HG03571 (cell line): ENCODE data around the gene OSBPL3.

ENCODE experiments used
- ATAC-seq: cut with Tn5 transposase; IDR thresholded peaks from one replicate; pipeline ENCODE4 v1.9.1; 2021; ENCODE audit not compliant: unreplicated experiment

Gene OSBPL3

GRCh38 chr7:24956021-24956420, 24.0 kb downstream of the OSBPL3 start:
- no peak for ATAC-seq

GRCh38 chr7:24955313-24955712, 24.7 kb downstream of the OSBPL3 start:
- ATAC-seq: no peak

- no peak for ATAC-seq
Observed at GRCh38 chr7:24952464-24952863, 27.5 kb downstream of the OSBPL3 start.

- ATAC-seq: no peak
Observed at GRCh38 chr7:24951441-24951980, 28.5 kb downstream of the OSBPL3 start.

GRCh38 chr7:24949884-24950283, 30.1 kb downstream of the OSBPL3 start:
- no peak for ATAC-seq

- ATAC-seq: peak; percentile 56
Observed at GRCh38 chr7:24948739-24949138, 31.2 kb downstream of the OSBPL3 start.

GRCh38 chr7:24946467-24946866, 33.5 kb downstream of the OSBPL3 start:
- ATAC-seq: no peak

- no peak for ATAC-seq
Observed at GRCh38 chr7:24945899-24946298, 34.1 kb downstream of the OSBPL3 start.

GRCh38 chr7:24943096-24943948, 36.7 kb downstream of the OSBPL3 start:
- ATAC-seq: no peak

- ATAC-seq: no peak
Observed at GRCh38 chr7:24942226-24942625, 37.8 kb downstream of the OSBPL3 start.

- no peak for ATAC-seq
Observed at GRCh38 chr7:24939416-24939815, 40.6 kb downstream of the OSBPL3 start.

- ATAC-seq: no peak
Observed at GRCh38 chr7:24936121-24936824, 43.7 kb downstream of the OSBPL3 start.

- ATAC-seq: no peak
Observed at GRCh38 chr7:24933298-24933697, 46.7 kb downstream of the OSBPL3 start.

- no peak for ATAC-seq
Observed at GRCh38 chr7:24932815-24933214, 47.2 kb downstream of the OSBPL3 start.

GRCh38 chr7:24932389-24932788, 47.6 kb downstream of the OSBPL3 start:
- no peak for ATAC-seq

- no peak for ATAC-seq
Observed at GRCh38 chr7:24931844-24932243, 48.1 kb downstream of the OSBPL3 start.

- no peak for ATAC-seq
Observed at GRCh38 chr7:24930856-24931255, 49.1 kb downstream of the OSBPL3 start.

GRCh38 chr7:24926623-24927524, 53.1 kb downstream of the OSBPL3 start:
- ATAC-seq: no peak

GRCh38 chr7:24924375-24924774, 55.6 kb downstream of the OSBPL3 start:
- no peak for ATAC-seq

GRCh38 chr7:24923172-24923865, 56.7 kb downstream of the OSBPL3 start:
- no peak for ATAC-seq
